SK-N-SH treated with all-trans-retinoic acid at 6 μM for 48 hours (cell line): ENCODE measurements around the gene TMEM150B.

ENCODE experiments used
- ATAC-seq: fragments of 200-7000 bp; cut with Tn5 transposase; 3 replicates; pipeline ENCODE4 v1.9.1; 2020; ENCODE audit warnings: mild to moderate bottlenecking, moderate library complexity
- ARNTL ChIP-seq: fragments of 450-650 bp; formaldehyde crosslinking; IDR thresholded peaks from 2 replicates; pipeline ENCODE4 v1.5.0; 2020; ENCODE audit warnings: low read depth, mild to moderate bottlenecking, moderate library complexity, borderline replicate concordance
- CSDC2 ChIP-seq: fragments of 250-450 bp; sonication (Bioruptor Pico); IDR thresholded peaks from 2 replicates; pipeline ENCODE4 v1.5.0; 2020; ENCODE audit warnings: mild to moderate bottlenecking, moderate library complexity
- GLIS3 ChIP-seq: fragments of 250-450 bp; sonication (Bioruptor Pico); IDR thresholded peaks from 2 replicates; pipeline ENCODE4 v1.5.0; 2020; ENCODE audit warnings: mild to moderate bottlenecking, moderate library complexity
- ISL1 ChIP-seq: fragments of 250-450 bp; sonication (Bioruptor Pico); IDR thresholded peaks from 2 replicates; pipeline ENCODE4 v2.1.2; 2022; ENCODE audit warnings: mild to moderate bottlenecking, moderate library complexity
- OSR1 ChIP-seq: fragments of 250-450 bp; sonication (Bioruptor Pico); IDR thresholded peaks from 2 replicates; pipeline ENCODE4 v1.8.0; 2022; ENCODE audit warnings: moderate library complexity, mild to moderate bottlenecking, inconsistent platforms
- PPARA ChIP-seq: fragments of 250-450 bp; sonication (Bioruptor Pico); IDR thresholded peaks from 2 replicates; pipeline ENCODE4 v1.5.0; 2020; ENCODE audit warnings: mild to moderate bottlenecking, borderline replicate concordance
- RARB ChIP-seq: fragments of 250-450 bp; sonication (Bioruptor Pico); IDR thresholded peaks from 2 replicates; pipeline ENCODE4 v1.8.0; 2021; ENCODE audit warnings: mild to moderate bottlenecking, moderate library complexity
- SNAI2 ChIP-seq: fragments of 250-450 bp; sonication (Bioruptor Pico); IDR thresholded peaks from 2 replicates; pipeline ENCODE4 v1.5.0; 2020; ENCODE audit warnings: mild to moderate bottlenecking, moderate library complexity
- ZFP3 ChIP-seq: fragments of 250-450 bp; sonication (Bioruptor Pico); IDR thresholded peaks from 2 replicates; pipeline ENCODE4 v1.5.0; 2020; ENCODE audit warnings: mild to moderate bottlenecking, moderate library complexity
- TF ChIP-seq, protein P1 (sequence below): fragments of 250-450 bp; sonication (Bioruptor Pico); IDR thresholded peaks from 2 replicates; pipeline ENCODE4 v1.8.0; 2020; ENCODE audit warnings: mild to moderate bottlenecking, moderate library complexity, borderline replicate concordance
- TF ChIP-seq, protein P2 (sequence below): fragments of 250-450 bp; sonication (Bioruptor Pico); IDR thresholded peaks from 2 replicates; pipeline ENCODE4 v1.8.0; 2021; ENCODE audit warnings: low read depth, mild to moderate bottlenecking, moderate library complexity, borderline replicate concordance
- TF ChIP-seq, protein P3 (sequence below): fragments of 250-450 bp; sonication (Bioruptor Pico); IDR thresholded peaks from 2 replicates; pipeline ENCODE4 v1.5.1; 2020; ENCODE audit warnings: low read depth, mild to moderate bottlenecking, moderate library complexity
- TF ChIP-seq, protein P4 (sequence below): fragments of 250-450 bp; sonication (Bioruptor Pico); IDR thresholded peaks from 2 replicates; pipeline ENCODE4 v1.5.1; 2021; ENCODE audit warnings: mild to moderate bottlenecking, moderate library complexity

The TMEM150B gene

DNA sequence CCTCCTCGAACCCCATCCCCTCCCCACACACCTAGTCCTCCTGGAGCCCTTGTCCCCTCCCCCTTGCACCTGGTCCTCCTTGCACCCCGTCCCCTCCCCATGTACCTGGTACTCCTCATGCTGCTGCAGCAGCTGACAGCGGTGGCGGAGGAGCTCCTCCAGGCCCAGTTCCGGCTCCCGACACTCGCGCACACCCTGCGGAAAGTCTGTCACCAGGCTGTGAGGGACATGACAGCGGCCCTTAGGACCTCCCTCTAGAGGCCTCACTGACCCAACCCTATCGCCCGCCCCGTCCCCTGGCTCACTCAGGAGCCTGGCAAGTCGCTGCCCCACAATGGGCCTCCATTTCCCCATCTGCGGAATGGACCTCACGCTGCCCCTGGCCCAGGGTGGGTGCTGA is 60.0 kb downstream of the TMEM150B start:
- ATAC-seq, result no peak
- TF ChIP-seq, protein P1, sequence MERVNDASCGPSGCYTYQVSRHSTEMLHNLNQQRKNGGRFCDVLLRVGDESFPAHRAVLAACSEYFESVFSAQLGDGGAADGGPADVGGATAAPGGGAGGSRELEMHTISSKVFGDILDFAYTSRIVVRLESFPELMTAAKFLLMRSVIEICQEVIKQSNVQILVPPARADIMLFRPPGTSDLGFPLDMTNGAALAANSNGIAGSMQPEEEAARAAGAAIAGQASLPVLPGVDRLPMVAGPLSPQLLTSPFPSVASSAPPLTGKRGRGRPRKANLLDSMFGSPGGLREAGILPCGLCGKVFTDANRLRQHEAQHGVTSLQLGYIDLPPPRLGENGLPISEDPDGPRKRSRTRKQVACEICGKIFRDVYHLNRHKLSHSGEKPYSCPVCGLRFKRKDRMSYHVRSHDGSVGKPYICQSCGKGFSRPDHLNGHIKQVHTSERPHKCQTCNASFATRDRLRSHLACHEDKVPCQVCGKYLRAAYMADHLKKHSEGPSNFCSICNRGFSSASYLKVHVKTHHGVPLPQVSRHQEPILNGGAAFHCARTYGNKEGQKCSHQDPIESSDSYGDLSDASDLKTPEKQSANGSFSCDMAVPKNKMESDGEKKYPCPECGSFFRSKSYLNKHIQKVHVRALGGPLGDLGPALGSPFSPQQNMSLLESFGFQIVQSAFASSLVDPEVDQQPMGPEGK (CRISPR knock-in tag), result no peak
- TF ChIP-seq SNAI2, result no peak
- no peak for TF ChIP-seq ZFP3 (CRISPR knock-in tag)
- TF ChIP-seq RARB (CRISPR knock-in tag), result no peak
- TF ChIP-seq, protein P2, sequence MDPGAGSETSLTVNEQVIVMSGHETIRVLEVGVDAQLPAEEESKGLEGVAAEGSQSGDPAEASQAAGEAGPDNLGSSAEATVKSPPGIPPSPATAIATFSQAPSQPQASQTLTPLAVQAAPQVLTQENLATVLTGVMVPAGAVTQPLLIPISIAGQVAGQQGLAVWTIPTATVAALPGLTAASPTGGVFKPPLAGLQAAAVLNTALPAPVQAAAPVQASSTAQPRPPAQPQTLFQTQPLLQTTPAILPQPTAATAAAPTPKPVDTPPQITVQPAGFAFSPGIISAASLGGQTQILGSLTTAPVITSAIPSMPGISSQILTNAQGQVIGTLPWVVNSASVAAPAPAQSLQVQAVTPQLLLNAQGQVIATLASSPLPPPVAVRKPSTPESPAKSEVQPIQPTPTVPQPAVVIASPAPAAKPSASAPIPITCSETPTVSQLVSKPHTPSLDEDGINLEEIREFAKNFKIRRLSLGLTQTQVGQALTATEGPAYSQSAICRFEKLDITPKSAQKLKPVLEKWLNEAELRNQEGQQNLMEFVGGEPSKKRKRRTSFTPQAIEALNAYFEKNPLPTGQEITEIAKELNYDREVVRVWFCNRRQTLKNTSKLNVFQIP (CRISPR knock-in tag), result no peak
- no peak for TF ChIP-seq PPARA (CRISPR knock-in tag)
- no peak for TF ChIP-seq CSDC2 (CRISPR knock-in tag)
- no peak for TF ChIP-seq ISL1 (CRISPR knock-in tag)
- no peak for TF ChIP-seq OSR1 (CRISPR knock-in tag)

DNA sequence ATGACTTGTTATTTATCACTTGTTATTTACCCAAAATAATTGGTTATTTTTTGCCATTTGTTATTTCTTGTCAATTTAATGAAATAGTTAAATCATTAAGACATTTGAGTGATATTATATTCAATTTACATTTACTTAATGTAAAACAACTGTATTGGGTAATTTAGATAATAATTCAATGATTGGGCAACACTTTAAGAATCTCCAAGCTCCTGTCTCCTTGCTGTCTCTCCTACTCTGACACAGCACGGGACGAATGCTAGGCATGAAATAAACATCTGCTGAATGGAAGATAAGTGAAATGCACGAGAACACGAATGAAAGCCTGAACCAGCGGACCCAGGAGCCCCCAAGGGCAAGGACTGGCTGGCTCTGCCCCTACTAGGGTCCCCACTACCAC is 60.6 kb downstream of the TMEM150B start:
- ATAC-seq, result no peak

More for the DNA sequence above, 60.6 kb downstream of the TMEM150B start:
- TF ChIP-seq GLIS3 (CRISPR knock-in tag), result no peak
- TF ChIP-seq, protein P2 (CRISPR knock-in tag), result no peak
- no peak for TF ChIP-seq ISL1 (CRISPR knock-in tag)
- TF ChIP-seq, protein P3, sequence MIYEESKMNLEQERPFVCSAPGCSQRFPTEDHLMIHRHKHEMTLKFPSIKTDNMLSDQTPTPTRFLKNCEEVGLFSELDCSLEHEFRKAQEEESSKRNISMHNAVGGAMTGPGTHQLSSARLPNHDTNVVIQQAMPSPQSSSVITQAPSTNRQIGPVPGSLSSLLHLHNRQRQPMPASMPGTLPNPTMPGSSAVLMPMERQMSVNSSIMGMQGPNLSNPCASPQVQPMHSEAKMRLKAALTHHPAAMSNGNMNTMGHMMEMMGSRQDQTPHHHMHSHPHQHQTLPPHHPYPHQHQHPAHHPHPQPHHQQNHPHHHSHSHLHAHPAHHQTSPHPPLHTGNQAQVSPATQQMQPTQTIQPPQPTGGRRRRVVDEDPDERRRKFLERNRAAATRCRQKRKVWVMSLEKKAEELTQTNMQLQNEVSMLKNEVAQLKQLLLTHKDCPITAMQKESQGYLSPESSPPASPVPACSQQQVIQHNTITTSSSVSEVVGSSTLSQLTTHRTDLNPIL (CRISPR knock-in tag), result no peak
- TF ChIP-seq ARNTL, result no peak
- TF ChIP-seq, protein P4, sequence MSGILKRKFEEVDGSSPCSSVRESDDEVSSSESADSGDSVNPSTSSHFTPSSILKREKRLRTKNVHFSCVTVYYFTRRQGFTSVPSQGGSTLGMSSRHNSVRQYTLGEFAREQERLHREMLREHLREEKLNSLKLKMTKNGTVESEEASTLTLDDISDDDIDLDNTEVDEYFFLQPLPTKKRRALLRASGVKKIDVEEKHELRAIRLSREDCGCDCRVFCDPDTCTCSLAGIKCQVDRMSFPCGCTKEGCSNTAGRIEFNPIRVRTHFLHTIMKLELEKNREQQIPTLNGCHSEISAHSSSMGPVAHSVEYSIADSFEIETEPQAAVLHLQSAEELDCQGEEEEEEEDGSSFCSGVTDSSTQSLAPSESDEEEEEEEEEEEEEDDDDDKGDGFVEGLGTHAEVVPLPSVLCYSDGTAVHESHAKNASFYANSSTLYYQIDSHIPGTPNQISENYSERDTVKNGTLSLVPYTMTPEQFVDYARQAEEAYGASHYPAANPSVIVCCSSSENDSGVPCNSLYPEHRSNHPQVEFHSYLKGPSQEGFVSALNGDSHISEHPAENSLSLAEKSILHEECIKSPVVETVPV (CRISPR knock-in tag), result no peak
- TF ChIP-seq RARB (CRISPR knock-in tag), result no peak
